HG02763 (cell line): ENCODE data around the gene PPP2R2C.

Source experiments
- ATAC-seq: cut with Tn5 transposase; IDR thresholded peaks from one replicate; pipeline ENCODE4 v1.9.1; 2021; ENCODE audit warnings: mild to moderate bottlenecking, moderate library complexity; ENCODE audit not compliant: unreplicated experiment

The PPP2R2C gene

GRCh38 chr4:6469898-6470501 is 2.4 kb downstream of the PPP2R2C start:
- no peak for ATAC-seq

DNA sequence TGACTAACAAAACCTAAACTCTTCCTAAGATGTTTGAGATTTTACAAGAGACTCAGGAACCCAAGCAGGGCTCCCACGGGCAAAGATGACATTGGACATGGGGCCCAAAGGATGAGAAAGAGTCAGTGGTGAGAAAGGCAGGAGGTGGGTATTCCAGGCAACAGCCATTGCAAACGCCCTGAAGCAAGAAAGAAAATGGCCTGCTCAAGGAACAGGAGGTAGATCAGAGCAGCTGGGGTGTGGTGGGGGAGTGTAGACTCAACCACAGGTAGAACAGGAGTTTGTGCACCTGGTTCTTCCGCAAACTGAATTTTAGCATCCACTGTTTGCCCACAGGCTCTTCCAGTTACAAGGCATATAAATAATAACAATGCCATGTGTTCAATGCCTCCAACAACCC is 3.3 kb downstream of the PPP2R2C start:
- ATAC-seq = no peak

DNA sequence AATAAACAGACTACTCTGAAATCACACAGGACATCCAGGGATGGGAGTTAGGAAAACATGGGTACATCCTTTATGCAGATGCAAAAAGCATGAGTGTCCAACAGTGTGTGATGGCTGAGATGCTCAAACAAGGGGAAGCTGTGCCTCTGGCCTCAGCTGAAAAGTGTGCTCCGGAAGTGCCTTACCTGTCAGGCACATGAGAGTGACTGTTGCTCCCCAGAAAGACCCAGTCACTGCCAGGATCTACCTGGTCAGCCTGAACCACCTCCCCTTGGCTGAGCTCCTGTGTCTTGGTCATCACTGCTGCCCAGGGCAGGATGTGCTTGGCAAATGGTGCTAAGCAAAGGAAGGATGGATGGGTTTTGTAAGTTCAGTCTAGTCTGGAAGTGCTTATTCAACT is 4.0 kb downstream of the PPP2R2C start:
- no peak for ATAC-seq

GRCh38 chr4:6467600-6467999 is 4.8 kb downstream of the PPP2R2C start:
- ATAC-seq = no peak

- ATAC-seq = no peak
Observed at GRCh38 chr4:6466756-6467381, 5.5 kb downstream of the PPP2R2C start.

DNA sequence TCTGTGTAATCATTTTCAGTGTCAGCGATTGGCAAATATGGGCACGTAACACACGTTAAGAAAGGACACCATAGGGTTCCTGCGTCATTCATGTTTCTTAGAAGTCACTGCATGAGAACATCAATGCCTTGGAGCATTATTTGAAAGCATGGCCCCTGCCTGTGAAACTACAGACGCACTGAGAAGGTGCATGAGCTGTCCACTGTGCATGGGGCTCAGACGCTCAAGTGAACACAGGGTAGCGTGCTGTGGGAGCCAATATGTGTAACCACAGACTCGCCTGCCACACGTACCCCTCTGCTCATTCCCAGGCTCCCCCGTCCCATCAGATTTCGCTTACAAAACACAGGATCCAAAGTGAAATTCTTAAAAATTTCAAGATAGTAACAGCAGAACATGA is 6.5 kb downstream of the PPP2R2C start:
- ATAC-seq = no peak

- ATAC-seq = no peak
Observed at GRCh38 chr4:6464842-6465588, 7.4 kb downstream of the PPP2R2C start.

- ATAC-seq = no peak
Observed at GRCh38 chr4:6463311-6464289, 8.8 kb downstream of the PPP2R2C start.

DNA sequence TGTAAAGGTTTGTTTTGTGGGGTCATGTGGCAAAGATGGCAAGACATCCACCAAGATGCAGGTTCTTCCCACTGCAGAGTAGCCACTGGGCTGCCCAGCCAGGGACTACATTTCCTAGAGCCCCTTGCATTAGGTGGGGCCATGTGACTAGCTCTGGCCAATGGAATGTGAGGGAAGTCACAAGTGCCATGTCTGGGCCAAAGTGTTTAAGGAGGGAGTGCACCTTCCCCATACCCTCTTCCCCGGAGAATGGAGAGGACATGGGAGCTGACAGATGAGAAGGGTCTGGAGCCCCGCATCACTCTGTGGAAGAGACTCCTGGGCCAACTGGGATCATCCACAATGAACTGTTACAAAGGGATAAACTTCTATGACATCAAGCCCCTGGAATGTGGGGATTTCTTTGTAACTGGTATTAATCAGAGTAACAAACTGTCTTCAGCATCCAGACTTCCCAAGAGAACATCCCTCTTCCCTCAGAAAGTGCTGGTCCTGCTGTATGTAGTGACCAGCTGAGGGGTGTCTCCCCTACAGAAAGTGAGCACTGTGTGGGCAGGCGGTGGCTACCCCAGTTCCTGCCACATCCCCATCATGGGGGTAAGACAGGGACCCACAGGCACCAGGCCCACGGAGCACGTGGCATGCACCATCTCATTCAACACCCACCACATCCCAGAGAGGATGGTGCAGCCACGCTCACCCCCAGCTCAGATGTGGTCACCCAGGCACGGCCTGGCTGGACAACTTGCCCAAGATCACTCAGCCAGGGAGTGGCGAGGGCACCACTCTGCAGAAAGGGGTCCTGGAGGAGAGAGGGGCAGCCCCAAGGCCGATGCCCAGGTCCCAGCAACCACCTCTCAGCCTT is 10.9 kb downstream of the PPP2R2C start:
- no peak for ATAC-seq

DNA sequence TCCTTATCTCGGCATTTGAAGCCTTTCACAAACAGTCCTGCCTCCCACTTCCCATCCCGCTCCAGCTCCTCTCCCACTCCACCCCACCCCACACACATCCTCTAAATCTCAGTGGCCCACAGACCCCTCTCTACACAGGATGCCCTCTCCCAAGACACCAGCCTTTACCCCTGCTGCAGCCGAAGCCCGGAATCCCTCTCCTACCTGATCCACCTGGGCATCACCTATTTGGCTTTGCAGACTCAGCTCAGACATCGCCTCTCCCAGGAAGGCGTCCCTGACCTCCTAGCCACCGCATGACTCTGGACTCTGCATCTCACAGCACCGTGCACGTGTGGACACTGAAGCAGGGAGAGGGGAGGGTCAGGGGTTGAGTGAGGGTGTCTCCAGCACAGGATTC is 11.5 kb downstream of the PPP2R2C start:
- ATAC-seq = no peak

GRCh38 chr4:6458528-6458927 is 13.9 kb downstream of the PPP2R2C start:
- ATAC-seq = no peak

- ATAC-seq = no peak
Observed at GRCh38 chr4:6456450-6456849, 16.0 kb downstream of the PPP2R2C start.

GRCh38 chr4:6454112-6454910 is 18.1 kb downstream of the PPP2R2C start:
- ATAC-seq = no peak

DNA sequence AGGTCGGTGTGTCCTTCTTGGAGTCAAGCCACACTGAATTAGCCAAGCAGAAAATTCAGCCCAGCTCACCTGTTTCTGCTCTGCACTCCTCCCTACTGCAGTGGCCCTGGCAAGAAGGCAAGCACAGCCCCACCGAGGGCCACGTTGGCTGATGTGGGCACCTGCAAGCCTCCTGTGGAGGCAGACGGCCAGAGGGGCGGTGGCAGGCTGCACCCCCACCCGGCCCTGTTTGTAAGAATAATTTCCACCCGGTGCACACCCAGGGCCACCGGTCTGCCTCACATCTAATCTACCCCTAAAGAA is 18.8 kb downstream of the PPP2R2C start:
- no peak for ATAC-seq

DNA sequence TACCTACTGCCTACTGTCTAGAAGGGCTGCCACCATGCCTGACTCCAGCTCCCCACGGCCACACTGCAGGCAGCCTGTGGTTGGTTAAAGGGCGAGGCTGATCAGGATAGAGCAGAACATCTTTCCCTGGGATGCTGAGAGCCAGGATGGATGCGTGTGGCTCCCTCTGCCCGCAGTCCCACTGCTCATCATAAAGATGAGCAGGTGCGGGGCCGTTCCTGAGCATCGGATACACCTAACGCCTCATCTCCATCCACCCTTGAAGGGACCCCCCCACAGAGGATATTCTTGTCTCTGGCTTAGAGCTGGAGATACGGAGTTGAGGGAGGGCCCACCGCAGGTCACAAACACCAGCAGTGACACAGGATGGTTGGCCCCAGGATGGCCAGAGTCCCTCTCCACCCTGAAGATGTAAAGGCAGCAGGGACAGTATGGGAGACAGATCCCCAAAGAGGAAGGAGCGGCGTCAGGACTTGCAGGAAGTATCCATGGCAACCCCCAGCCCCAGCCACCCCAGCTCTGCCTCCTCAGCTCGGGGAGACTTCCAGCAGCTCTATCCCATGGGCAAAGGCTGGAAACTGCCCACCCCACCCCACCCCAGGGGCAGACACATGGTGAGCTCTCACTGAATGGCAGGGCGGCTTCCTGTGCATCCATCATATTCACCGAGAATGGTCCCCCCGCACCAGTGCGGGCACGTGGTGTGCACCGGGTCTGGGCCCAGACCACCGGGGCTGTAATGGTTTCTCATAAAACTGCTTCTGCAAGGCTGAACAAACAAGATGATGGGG is 19.3 kb downstream of the PPP2R2C start:
- no peak for ATAC-seq

DNA sequence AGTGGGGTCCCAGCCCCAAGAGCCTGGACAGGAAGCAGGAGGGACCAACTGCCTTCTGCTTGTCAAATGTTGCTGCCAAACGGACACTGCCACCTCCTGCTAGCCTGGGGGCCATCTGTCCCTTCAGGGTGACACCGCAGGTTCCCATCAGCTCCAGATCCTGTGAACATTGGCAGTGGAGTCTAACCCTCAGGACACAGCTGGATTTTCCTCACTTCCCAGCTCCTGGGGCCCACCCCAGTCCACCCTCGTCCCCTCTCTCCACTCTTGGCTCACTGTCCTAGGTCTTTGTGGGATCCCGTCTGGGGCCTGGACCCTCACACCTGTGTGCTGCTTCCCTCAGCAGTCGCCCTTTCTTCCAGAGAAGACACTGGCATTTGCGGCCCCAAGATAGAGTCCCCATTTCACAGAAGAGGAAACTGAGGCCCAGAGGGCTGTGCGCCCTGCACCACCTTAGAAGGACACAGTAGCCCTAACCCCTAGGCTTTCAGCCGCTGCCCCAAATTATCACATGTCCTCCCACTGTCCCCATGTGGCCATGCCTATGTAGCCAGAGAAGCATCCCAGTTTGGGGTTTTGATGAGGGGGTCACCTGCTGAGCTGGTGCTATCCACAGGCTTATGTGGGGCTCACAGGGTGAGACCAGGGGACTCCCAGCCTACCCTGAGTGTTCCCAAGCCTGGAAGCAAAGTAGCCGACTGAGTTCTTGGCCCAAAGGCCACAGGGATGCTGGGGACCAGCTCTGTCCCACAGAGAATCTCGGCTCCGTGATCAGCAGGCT is 20.1 kb downstream of the PPP2R2C start:
- ATAC-seq = no peak

GRCh38 chr4:6451309-6451708 is 21.1 kb downstream of the PPP2R2C start:
- no peak for ATAC-seq

- no peak for ATAC-seq
Observed at GRCh38 chr4:6450709-6451108, 21.7 kb downstream of the PPP2R2C start.
